HT1080 (cell line): ENCODE results near the gene CAB39. TPM values are rescaled to one million over a fixed set of nuclear protein-coding genes. Genes with fewer than 3 reads are reported as not detected.

ENCODE experiments used
- DNase-seq: peaks from one replicate; pipeline ENCODE4 v3.0.0-alpha.2; 2015; ENCODE audit warnings: low read depth
- total RNA-seq: library from RNA; depleted of rRNA; stranded (reverse); fragments of >200 nt; shearing (Covaris generic); gene quantifications from 2 replicates; pipeline ENCODE4 v1.2.3, GENCODE V29; 2014

The CAB39 gene
- total RNA-seq, 1 experiment from 2014 or later = 49.1 TPM

DNA sequence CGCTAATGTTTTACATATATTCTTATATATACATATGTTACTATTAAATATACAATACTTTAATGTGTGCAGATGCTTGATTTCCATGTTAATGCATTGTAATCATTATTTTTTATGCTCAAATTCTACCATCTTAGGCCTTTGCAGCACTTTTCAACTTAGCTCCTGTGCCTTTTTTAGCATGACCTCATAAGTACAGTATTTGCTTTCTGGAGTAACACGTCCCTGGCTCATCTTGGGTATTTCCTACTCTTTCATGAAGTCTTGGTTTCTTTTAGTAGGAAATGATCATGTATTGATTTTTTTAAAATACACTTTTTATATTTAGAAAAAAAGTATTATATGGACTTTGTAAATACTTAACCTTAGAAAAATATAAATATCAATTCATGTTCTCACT, 36.5 kb downstream of the CAB39 start:
- DNase-seq = no peak

GRCh38 chr2:230751062-230751461, 38.4 kb downstream of the CAB39 start:
- peak; percentile 61 for DNase-seq

DNA sequence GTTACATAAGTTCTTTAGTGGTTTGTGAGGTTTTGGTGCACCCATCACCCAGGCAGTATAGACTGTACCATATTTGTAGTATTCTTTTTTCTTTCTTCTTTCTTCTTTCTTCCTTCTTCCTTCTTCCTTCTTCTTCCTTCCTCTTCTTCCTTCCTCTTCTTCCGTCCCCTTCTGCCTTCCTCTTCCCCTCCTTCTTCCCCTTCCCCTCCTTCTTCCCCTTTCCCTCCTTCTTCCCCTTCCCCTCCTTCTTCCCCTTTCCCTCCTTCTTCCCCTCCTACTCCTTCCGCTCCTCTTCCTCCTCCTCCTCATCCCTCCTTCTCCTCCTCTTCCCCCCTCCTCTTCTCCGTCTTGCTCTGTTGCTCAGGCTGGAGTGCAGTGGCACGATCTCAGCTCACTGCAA, 41.6 kb downstream of the CAB39 start:
- no peak for DNase-seq

- no peak for DNase-seq
Observed at GRCh38 chr2:230757476-230757875, 44.8 kb downstream of the CAB39 start.

DNA sequence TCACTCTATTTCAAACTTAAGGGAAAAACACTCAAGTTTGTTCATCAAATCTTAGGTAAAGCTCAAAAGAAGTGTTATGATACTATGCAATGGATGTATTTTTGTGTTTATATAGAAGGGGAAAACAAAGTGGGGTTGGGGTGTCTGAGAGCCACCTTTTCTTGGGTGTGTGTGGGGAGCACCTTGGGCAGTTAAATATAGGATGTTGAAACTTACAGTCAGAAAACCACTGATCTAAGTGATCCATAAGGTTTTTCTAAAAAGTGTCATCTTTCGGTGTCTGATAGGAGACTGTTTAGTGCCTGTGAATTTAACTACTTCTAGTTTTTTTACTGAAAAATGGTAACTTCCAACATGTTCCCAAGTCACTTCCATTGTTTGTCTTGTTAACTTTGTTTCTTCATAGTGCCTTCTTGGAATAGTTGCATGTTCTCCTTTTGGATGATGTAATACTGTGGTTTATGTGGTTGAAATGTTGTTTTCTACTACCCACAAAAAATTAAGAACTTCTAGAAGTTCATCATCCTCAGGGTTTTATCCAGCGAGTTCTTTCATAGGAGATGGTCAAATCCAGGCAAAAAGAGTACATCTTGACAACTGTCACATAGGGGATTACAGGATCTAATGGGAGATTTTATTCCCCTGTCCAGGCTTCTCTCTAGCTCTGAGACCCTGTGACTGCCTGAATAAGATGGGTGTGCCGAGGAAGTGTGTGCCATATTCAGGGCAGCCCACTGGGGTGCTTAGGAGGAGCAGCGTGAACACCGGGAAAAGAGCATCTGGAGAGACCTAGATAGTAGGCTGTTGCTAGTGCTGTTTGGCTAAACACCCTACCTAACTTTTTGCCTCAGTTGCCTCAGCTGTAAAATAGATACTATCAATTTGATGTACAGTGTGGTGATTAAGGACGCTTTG, 46.2 kb downstream of the CAB39 start:
- peak; percentile 57 for DNase-seq

- DNase-seq = no peak
Observed at GRCh38 chr2:230759481-230760167, 47.0 kb downstream of the CAB39 start.

DNA sequence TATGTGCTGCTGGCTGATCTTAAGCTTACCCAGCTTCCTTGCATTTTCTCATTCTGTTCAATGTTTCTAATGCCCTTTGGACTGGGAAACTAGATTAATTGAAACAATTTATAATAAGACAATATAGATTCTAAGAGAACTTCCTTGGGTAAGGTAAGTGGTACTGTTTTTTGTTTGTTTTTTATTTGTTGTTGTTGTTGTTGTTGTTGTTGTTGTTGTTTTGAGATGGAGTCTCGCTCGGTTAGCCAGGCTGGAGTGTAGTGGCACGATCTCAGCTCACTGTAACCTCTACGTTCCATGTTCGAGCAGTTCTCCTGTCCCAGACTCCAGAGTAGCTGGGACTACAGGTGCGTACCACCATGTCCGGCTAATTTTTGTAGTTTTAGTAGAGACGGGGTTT, 49.1 kb downstream of the CAB39 start:
- DNase-seq = no peak

DNA sequence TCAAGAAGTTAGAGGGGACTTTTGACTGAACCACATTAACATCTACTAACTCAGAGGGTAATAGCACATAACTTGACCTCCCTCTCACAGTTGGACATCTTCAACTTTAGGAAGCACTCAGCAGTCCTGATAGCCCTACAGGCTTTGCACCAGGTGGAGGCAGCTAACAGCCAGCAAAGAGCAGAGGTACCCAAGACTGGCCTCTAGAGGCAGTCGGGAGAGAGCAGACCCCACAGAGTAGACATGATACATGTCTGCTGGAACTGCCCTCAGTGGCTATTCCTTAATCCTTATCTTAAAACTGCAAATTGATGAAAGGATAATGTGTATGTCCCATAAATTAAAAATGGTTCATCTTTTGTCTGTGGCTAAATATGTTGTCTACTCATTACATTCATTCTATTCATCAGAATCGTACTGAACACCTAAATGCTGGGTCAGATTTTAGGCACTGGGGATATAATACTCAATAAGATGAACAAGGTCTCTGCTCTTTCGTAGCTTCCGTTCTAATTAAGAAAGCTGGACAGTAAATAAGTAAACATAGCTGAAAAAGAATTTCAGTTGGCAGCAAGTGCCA, 49.8 kb downstream of the CAB39 start:
- peak; percentile 37 for DNase-seq

DNA sequence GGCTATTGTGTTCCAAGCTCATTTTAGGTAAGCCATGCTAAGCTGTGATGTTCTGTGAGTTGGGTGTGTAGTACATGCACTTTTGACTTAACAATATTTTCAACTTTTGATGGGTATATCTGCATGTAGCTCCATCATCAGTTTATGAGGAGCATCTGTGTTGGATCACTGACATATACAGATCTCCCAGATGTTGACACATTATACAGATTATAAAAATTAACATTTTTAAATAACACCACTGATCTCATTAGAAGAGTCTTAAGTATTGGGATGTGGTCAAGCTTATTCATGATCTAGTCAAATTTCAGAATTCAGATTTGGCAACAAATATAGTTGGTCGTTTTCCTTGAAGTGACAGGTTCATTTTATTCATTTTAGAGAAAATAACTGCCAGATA, 51.7 kb downstream of the CAB39 start:
- DNase-seq = no peak

GRCh38 chr2:230765611-230766300, 53.1 kb downstream of the CAB39 start:
- DNase-seq = no peak

- no peak for DNase-seq
Observed at GRCh38 chr2:230767862-230768388, 55.3 kb downstream of the CAB39 start.

- DNase-seq = no peak
Observed at GRCh38 chr2:230770804-230771203, 58.2 kb downstream of the CAB39 start.

DNA sequence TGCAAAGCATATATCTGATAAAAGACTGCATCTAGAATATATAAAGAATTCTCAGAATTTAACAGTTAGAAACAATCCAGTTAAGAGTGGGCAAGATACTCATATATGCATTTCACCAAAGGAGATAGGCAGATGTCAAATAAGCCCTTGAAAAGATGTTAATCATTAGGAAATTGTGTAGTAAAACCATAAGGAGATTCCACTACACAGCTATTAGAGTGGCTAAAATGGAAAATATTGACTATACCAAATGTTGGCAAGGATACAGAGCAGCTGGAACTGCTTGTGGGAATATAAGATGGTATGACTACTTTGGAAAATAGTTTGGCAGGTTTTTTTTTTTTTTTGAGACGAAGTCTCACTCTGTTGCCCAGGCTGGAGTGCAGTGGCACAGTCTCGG, 59.5 kb downstream of the CAB39 start:
- no peak for DNase-seq

GRCh38 chr2:230773039-230773773, 60.6 kb downstream of the CAB39 start:
- no peak for DNase-seq

DNA sequence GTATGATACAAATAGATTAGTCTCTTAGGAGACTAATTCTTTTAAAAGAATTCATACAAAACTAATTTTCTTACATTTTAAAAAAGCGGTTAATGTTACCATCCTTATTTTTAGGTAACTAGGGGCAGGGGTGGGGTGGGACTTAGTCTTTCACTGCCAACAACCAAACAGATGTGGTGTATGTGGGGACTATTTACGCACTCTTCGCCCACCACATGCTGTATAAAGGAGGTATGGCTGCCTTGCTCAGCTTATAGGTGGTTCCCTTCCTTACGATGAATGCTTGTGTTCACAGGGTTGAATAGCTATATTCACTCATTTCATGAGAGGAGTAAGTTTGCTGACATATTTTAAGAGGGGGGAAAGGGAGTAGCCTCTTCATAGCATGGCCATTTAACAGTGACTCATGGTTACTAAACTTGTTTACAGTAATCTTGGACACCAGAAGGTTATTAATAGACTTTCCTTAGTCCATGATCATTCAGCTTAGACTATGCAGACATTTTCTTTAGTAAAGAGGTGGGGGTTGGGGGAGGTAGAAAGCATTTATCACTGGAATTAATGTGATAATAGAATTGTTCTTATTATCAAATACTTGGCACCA, 61.8 kb downstream of the CAB39 start:
- DNase-seq = peak; percentile 72

- DNase-seq = no peak
Observed at GRCh38 chr2:230775737-230776136, 63.1 kb downstream of the CAB39 start.

DNA sequence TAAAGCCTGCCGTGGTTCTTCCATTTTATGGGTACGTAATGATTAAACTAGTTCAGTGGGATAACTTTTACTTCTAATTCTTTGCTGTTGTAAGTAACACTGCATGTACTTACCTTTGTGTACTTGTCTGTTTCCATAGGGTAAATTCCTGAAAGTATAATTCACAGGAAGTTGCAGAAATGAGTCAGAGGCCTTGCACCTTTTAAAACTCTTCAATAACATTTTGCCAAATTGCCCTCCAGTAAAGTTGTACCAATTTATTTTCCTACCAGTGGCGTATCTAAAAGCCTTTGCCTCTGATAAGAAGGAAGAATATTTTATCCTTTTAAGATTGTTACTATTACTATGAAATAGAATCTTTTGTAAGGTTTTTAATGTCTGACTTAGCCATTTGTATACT, 65.1 kb downstream of the CAB39 start:
- peak; percentile 72 for DNase-seq

GRCh38 chr2:230778350-230779063, 65.9 kb downstream of the CAB39 start:
- no peak for DNase-seq

DNA sequence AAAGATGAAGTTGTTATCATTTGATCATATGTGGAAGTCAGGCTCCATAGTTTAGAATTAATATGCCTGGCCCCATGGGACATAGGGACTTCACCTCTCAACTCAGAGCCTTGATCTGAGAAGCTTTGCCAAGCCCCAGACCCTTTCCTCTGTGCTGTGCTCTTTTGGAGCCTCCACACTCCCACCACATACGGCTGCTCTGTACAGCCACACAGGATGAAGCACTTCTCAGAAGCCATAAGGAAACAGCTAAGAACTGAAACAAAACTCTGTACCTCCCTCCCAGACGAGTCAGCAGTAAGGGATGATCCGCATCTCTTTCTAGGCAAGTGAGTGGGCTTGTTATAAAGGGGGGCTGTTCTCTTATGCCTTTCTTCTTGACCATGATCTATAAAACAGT, 66.5 kb downstream of the CAB39 start:
- no peak for DNase-seq

- DNase-seq = no peak
Observed at GRCh38 chr2:230779607-230780006, 67.0 kb downstream of the CAB39 start.
